DOHH2 (cell line): Measurements from ENCODE around the gene STRA6.

Source experiments
- H3F3A ChIP-seq: fragments of 200-600 bp; sonication (generic), shearing (Covaris generic); 2 replicates; pipeline ENCODE4 v1.6.0; 2016; ENCODE audit warnings: antibody characterized with exemption, mild to moderate bottlenecking; ENCODE audit not compliant: control insufficient read depth, insufficient read depth
- H3K27ac ChIP-seq: fragments of 200-600 bp; sonication (generic); 2 replicates; pipeline ENCODE4 v1.5.1; 2014; ENCODE audit warnings: low read depth, mild to moderate bottlenecking, low read length, moderate library complexity
- H3K27me3 ChIP-seq: fragments of 200-600 bp; sonication (generic); 2 replicates; pipeline ENCODE4 v1.6.1; 2014; ENCODE audit warnings: mild to moderate bottlenecking, low read length, mixed read lengths; ENCODE audit not compliant: control insufficient read depth
- H3K36me3 ChIP-seq: fragments of 200-600 bp; sonication (generic); 2 replicates; pipeline ENCODE4 v1.6.1; 2014; ENCODE audit warnings: mild to moderate bottlenecking, low read length, moderate library complexity, mixed read lengths; ENCODE audit not compliant: control insufficient read depth
- H3K4me1 ChIP-seq: fragments of 200-600 bp; sonication (generic); 2 replicates; pipeline ENCODE4 v1.6.1; 2014; ENCODE audit warnings: mild to moderate bottlenecking, low read length, mixed read lengths; ENCODE audit not compliant: control insufficient read depth
- H3K4me2 ChIP-seq: fragments of 200-600 bp; sonication (generic); 2 replicates; pipeline ENCODE4 v1.6.0; 2014; ENCODE audit warnings: mild to moderate bottlenecking, low read length, moderate library complexity
- H3K4me3 ChIP-seq: fragments of 200-600 bp; sonication (generic); 2 replicates; pipeline ENCODE4 v1.5.1; 2014; ENCODE audit warnings: mild to moderate bottlenecking, low read length, mixed read lengths
- H3K79me2 ChIP-seq: fragments of 200-600 bp; sonication (generic); 2 replicates; pipeline ENCODE4 v1.6.1; 2014; ENCODE audit warnings: mild to moderate bottlenecking, low read length, mixed read lengths; ENCODE audit not compliant: control insufficient read depth
- H3K9me2 ChIP-seq: fragments of 200-600 bp; sonication (generic); replicated peaks from 2 replicates; pipeline ENCODE4 v1.6.1; 2014; ENCODE audit warnings: mild to moderate bottlenecking, low read length, mixed read lengths; ENCODE audit not compliant: control insufficient read depth
- H3K9me3 ChIP-seq: fragments of 200-600 bp; sonication (generic); 2 replicates; pipeline ENCODE4 v1.6.1; 2014; ENCODE audit warnings: antibody characterized with exemption, low read length, mixed read lengths; ENCODE audit not compliant: control insufficient read depth, insufficient read depth
- H4K20me1 ChIP-seq: fragments of 200-600 bp; sonication (generic); 2 replicates; pipeline ENCODE4 v1.6.0; 2014; ENCODE audit warnings: low read depth, mild to moderate bottlenecking, antibody characterized with exemption, low read length, moderate library complexity; ENCODE audit not compliant: control insufficient read depth, insufficient read depth
- CTCF ChIP-seq: fragments of 200-600 bp; sonication (generic); IDR thresholded peaks from one replicate; pipeline ENCODE4 v1.5.1; 2014; ENCODE audit warnings: antibody characterized with exemption, mild to moderate bottlenecking, low read depth, low read length; ENCODE audit not compliant: poor library complexity, severe bottlenecking
- EZH2phosphoT487 ChIP-seq: fragments of 200-600 bp; sonication (generic); IDR thresholded peaks from 2 replicates; pipeline ENCODE4 v1.6.1; 2017; ENCODE audit warnings: borderline replicate concordance, mild to moderate bottlenecking, antibody characterized with exemption, low read length, moderate library complexity, mixed read lengths

Gene STRA6

DNA sequence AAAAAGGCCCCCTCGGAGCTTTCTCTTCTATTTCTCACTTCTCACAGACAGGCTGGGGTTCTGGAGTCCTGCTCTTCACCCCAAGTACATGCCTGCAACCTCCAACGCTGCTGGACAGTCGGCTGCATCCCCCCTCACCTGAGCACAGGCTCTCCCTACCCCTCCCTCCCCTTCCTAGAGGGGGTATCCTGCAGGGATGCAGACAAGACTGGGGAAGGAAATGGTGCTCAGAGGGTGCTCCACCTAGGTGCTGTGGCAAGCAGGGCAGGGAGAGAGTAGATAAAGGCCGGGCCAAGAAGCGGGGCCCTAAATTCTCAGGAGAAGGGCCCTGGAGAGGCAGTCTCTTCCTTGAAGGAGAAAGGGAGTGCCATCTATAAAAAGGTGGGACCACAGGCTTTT is 7.0 kb upstream of the STRA6 start:
- TF ChIP-seq EZH2phosphoT487 (no peak), CTCF (no peak)
- H3K27ac ChIP-seq, result no peak overlapping the region

DNA sequence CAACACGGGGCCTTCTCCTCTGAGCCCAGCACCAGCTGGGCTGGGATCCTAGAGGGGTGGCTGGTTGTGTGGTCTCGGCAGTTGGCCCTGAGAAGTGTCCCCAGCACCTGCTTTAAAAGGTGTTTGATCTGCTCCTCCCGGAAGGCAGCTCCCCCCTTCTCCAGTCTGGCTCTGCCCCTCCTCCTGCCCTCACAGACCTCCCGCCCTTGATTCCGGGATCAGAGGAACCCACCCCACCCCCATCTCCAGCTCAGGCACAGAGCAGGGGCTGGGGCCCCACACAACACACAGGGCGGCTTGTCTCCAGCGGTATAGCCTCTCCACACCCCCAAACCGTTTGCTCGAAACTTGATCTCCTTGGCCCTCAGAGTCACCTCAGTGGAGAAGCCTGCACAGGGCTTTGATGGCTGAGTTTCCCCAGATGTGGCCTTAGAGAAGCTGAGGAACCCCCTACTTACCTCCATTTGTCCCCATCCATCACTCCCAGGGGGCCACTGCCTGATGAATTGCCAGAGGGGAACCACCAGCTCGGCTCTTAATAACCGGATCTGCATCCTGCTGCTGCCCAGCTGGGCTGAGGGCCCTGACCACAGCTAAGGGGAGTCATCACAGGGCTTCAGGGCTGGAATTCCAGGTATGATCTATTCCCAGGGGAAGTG is 6.4 kb upstream of the STRA6 start:
- H3K4me2 ChIP-seq, result no peak overlapping the region
- no peaks in the 10 kb centered on the region for H3K9me3 ChIP-seq
- no peaks in the 10 kb centered on the region for H3K9me2 ChIP-seq
- H3K36me3 ChIP-seq, result no peaks in the 10 kb centered on the region
- no peaks in the 10 kb centered on the region for H3K4me1 ChIP-seq
- H3F3A ChIP-seq, result no peaks in the 10 kb centered on the region
- H3K27ac ChIP-seq, result no peak overlapping the region
- H4K20me1 ChIP-seq, result no peaks in the 10 kb centered on the region
- no peaks in the 10 kb centered on the region for H3K79me2 ChIP-seq
- no peaks in the 10 kb centered on the region for H3K27me3 ChIP-seq
- TF ChIP-seq CTCF (no peak), EZH2phosphoT487 (no peak)
- H3K4me3 ChIP-seq, result no peak overlapping the region

More for the DNA sequence above, 7.0 kb upstream of the STRA6 start:
- Histone ChIP-seq H3K36me3 (no peaks in the 10 kb centered on the region), H3K4me2 (no peak overlapping the region), H4K20me1 (no peaks in the 10 kb centered on the region), H3K9me2 (no peaks in the 10 kb centered on the region), H3F3A (no peaks in the 10 kb centered on the region), H3K4me1 (no peaks in the 10 kb centered on the region), H3K4me3 (no peak overlapping the region), H3K27me3 (no peaks in the 10 kb centered on the region), H3K79me2 (no peaks in the 10 kb centered on the region), H3K9me3 (no peaks in the 10 kb centered on the region)

DNA sequence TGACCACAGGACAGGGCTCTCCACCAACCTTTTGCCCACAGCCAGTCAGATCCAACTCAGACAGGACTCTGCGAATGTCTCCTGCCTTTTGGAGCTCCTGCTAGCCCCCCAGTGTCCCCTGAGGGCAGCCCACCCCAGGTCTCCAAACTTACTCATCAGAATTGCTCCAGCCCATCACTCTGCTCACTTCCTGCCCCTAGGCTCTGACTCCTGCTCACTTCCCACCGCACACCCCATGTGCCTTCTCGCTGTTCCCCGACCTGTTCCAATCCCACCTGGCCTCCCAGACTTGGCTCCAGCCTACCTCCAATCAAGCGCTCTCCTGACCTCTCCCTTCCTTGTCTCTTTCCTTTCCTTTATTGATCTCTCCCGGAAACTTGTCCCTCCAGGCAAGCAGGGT is 5.9 kb upstream of the STRA6 start:
- Histone ChIP-seq H3F3A (no peaks in the 10 kb centered on the region), H3K4me3 (no peak overlapping the region), H4K20me1 (no peaks in the 10 kb centered on the region), H3K27me3 (no peaks in the 10 kb centered on the region), H3K79me2 (no peaks in the 10 kb centered on the region), H3K9me3 (no peaks in the 10 kb centered on the region), H3K4me2 (no peak overlapping the region), H3K9me2 (no peaks in the 10 kb centered on the region), H3K4me1 (no peaks in the 10 kb centered on the region), H3K36me3 (no peaks in the 10 kb centered on the region), H3K27ac (no peak overlapping the region)
- no peak for TF ChIP-seq CTCF
